Spleen (tissue), 7 donors: ENCODE data around the gene C9.

ENCODE experiments used
- POLR2AphosphoS5 ChIP-seq, 3 donors: sonication (generic); formaldehyde crosslinking; IDR thresholded peaks; one replicate each; pipeline ENCODE4 v1.5.1; 2017; ENCODE audit warnings: antibody characterized with exemption in 3 of 3
- TF ChIP-seq, protein P1 (sequence below), 11 experiments: fragments of 200-600 bp in 7 of 11; fragments of 450-650 bp in 4 of 11; sonication (generic) in 4 of 11; IDR thresholded peaks in 8 of 11; conservative IDR thresholded peaks in 3 of 11; 1 replicate in 7 of 11; 2 replicates in 4 of 11; pipeline versions ENCODE4 v1.4.0 to v1.8.0; 2016 to 2021; ENCODE audit warnings: antibody characterized with exemption in 11 of 11, inconsistent platforms in 4 of 11, mild to moderate bottlenecking in 1 of 11
- donor health status: DM: no; HTN: no; CAD: no; lungs with moderate emphysema.
- donor health status: DM: no; HTN: no; CAD: no.
- donor health status: DM: no; HTN: no; CAD: no.

- TF ChIP-seq, protein P1, sequence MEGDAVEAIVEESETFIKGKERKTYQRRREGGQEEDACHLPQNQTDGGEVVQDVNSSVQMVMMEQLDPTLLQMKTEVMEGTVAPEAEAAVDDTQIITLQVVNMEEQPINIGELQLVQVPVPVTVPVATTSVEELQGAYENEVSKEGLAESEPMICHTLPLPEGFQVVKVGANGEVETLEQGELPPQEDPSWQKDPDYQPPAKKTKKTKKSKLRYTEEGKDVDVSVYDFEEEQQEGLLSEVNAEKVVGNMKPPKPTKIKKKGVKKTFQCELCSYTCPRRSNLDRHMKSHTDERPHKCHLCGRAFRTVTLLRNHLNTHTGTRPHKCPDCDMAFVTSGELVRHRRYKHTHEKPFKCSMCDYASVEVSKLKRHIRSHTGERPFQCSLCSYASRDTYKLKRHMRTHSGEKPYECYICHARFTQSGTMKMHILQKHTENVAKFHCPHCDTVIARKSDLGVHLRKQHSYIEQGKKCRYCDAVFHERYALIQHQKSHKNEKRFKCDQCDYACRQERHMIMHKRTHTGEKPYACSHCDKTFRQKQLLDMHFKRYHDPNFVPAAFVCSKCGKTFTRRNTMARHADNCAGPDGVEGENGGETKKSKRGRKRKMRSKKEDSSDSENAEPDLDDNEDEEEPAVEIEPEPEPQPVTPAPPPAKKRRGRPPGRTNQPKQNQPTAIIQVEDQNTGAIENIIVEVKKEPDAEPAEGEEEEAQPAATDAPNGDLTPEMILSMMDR (IDR thresholded peaks at IDR 0.05 in 8 of 11, conservative IDR thresholded peaks at IDR 0.05 in 3 of 11), result no peak
- no peak for TF ChIP-seq POLR2AphosphoS5 (IDR thresholded peaks at IDR 0.05)
Observed at GRCh38 chr5:39302472-39302871, 61.8 kb downstream of the C9 start.
